GM18519 (cell line): Measurements from ENCODE around the gene DUS1L.

Experiments
- ATAC-seq: cut with Tn5 transposase; IDR thresholded peaks from one replicate; pipeline ENCODE4 v1.9.1; 2021; ENCODE audit warnings: mild to moderate bottlenecking, moderate library complexity; ENCODE audit not compliant: unreplicated experiment, low FRiP score

The DUS1L gene

GRCh38 chr17:82058230-82058854, 7.3 kb downstream of the DUS1L start:
- ATAC-seq: no peak

GRCh38 chr17:82056729-82057621, 8.6 kb downstream of the DUS1L start:
- ATAC-seq: no peak

GRCh38 chr17:82055965-82056728, 9.5 kb downstream of the DUS1L start:
- ATAC-seq: no peak

- no peak for ATAC-seq
Observed at GRCh38 chr17:82055023-82055964, 10.3 kb downstream of the DUS1L start.

GRCh38 chr17:82054351-82055022, 11.1 kb downstream of the DUS1L start:
- no peak for ATAC-seq

GRCh38 chr17:82053556-82054263, 11.9 kb downstream of the DUS1L start:
- ATAC-seq: no peak

- ATAC-seq: no peak
Observed at GRCh38 chr17:82053130-82053529, 12.5 kb downstream of the DUS1L start.

- no peak for ATAC-seq
Observed at GRCh38 chr17:82052638-82053059, 13.0 kb downstream of the DUS1L start.

GRCh38 chr17:82051776-82052637, 13.6 kb downstream of the DUS1L start, which contains the start of the genes GPS1 and RFNG:
Gene GPS1, plus strand, starts transcription at chr17:82051898. Its CDS starts 34 bp downstream, at chr17:82051932.
Gene RFNG, minus strand, starts transcription at chr17:82051811. Its CDS starts 45 bp downstream, at chr17:82051766.
- no peak for ATAC-seq

GRCh38 chr17:82050761-82051641, 14.6 kb downstream of the DUS1L start:
- no peak for ATAC-seq

GRCh38 chr17:82050152-82050760, 15.3 kb downstream of the DUS1L start:
- ATAC-seq: no peak

GRCh38 chr17:82049521-82049971, 16.1 kb downstream of the DUS1L start:
- no peak for ATAC-seq

- no peak for ATAC-seq
Observed at GRCh38 chr17:82049106-82049505, 16.5 kb downstream of the DUS1L start.

- ATAC-seq: no peak
Observed at GRCh38 chr17:82048571-82048971, 17.0 kb downstream of the DUS1L start.

GRCh38 chr17:82047914-82048570, 17.6 kb downstream of the DUS1L start:
- no peak for ATAC-seq

GRCh38 chr17:82047379-82047778, 18.2 kb downstream of the DUS1L start:
- no peak for ATAC-seq
